NCI-H2171 treated with DMSO at 0.1 percent for 48 hours (cell line): ENCODE results near the gene THAP4.
"Not testable (repeated sequence)": the region's sequence is repeated elsewhere in the genome, so short reads cannot be mapped to it uniquely, and the experiment has no call there.

Experiments
- DNase-seq: peaks from one replicate; lab custom pipeline; 2025; lab: John Stamatoyannopoulos, UW

Gene THAP4

DNA sequence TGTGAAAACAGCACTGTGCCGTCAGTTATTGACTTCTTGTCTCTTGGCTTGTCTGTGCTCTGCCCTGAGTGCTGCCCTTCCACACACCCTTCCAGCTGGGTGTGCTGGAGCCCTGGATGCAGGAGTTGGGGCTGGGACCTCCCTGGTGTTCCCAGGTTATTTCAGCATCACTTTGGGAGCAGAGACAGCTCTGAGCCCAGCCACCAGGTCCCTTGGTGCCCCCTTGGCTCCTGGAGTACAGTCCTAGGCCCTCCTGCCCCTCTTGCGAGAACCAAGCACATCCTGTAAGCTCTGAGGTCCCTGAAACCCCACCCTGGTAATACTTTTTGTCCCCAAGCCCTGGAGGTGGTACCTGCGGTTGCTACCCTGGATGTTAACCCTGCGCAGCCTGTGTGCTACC lies 54.2 kb downstream of the THAP4 start:
- no peak for DNase-seq

DNA sequence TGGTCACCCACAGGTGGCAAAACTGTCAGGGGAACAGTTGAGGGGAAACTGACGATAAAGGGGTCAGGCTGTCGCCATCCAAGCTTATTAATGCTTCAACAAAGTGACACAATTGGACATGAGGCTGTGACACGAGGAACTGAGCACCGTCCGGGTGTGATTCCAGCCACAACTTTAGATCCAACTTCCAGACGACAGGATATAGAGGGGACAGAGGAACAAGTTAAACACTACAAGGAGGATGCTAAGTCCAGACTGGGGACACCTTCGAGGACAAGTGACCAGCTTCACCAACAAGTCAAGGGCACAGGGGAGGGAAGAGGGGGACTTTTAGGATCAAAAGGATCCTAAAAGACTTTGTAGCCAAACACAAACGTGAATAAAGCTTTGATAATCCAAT lies 54.6 kb downstream of the THAP4 start:
- no peak for DNase-seq

DNA sequence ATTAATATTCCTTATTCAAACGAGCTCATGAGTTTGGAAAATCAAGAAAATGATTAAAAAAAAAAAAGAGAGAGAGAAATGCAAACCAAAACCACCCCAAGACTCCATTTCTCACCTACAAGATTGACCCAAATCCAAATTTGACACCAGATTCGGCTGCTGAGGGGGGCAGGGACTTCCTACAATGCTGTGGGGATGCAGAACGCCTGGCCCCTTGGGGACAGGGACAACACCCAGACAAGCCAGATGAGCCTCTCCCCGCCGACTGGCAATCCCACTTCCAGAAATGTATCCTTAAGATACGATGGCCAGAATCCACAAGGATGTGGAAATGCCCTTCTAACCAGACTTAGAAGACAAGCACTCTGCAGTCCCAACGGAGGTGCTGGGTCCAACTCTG lies 57.7 kb downstream of the THAP4 start:
- no peak for DNase-seq

DNA sequence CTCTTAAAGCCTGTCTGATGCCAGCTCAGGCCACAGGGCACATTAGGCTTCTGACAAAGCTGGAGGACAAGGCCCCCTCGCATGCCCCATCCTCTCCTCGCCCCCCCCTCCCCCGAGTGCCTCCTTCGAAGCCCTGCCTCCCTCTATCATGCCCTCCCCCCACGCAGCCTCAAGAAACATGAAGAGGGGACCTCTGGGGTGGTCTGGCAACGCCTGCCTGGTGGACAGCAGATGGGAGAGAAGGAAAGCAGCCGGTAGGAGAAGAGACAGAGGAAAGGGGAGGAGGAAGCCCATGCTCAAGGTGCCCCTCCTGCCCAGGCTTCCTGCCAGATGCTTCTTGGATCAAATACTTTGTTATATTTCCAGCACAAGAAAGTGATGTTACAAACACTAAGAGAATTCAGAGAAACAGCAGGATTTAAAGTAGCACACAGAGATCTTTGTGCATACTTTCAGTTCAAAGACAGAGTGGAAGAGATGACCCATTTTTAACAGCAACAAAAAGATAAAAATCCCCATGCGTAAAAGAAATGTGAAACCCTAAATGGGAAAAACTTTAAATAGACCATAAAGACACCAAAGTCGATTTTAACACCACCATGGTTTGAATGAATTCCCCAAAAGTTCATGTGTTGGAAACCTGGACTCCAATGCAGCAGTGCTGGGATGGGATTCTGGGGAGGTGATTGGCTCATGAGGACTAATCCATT lies 59.4 kb downstream of the THAP4 start:
- no peak for DNase-seq

DNA sequence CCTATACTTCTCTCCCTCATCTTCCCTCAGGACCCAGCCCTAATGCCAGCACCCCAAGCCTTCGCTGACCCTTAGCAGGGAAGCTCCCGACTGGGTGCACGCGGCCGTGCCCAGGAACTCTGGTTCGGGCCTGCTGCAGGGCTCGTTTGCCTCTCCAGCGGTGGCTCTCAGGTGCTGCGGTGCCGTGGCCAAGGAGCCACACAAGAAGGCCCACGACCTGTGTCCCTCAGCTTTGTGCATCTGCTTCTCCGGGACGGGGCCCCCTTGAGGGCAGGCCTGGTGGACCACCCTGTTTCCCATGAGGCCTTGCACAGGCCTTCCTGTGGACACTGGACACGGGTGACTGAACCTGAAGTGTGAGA lies 60.7 kb downstream of the THAP4 start:
- DNase-seq, result no peak

DNA sequence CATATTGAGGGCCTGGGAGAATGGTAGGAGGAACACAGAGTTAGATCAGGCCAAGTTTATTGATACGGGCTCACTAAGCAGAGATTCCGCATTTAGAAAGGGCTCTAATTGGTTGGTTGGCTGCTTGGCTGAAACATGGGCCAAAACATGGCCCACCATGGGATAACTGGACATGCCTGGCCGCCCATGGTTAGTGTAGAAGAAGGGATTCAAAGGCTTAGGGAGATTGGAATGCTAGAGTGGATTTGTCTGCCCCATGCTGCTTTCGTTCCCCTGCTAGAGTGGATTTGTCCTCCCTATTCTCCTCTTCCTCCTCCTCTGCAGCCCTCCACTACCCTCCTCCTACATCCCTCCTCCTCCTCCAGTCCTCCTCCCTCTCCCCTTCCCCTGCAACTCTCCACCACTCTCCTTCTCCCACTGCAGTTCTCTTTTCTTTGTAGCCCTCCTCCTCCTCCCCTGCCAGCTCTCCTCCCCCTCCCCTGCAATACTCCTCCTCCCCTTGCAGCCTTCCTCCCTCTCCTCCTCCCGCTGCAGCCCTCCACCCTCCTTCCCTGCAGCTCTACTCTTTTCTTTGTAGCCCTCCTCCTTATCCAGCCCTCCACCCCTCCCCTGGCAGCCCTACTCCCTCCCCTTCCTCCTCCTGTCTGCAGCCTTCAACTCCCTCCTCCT lies 61.2 kb downstream of the THAP4 start:
- no peak for DNase-seq

DNA sequence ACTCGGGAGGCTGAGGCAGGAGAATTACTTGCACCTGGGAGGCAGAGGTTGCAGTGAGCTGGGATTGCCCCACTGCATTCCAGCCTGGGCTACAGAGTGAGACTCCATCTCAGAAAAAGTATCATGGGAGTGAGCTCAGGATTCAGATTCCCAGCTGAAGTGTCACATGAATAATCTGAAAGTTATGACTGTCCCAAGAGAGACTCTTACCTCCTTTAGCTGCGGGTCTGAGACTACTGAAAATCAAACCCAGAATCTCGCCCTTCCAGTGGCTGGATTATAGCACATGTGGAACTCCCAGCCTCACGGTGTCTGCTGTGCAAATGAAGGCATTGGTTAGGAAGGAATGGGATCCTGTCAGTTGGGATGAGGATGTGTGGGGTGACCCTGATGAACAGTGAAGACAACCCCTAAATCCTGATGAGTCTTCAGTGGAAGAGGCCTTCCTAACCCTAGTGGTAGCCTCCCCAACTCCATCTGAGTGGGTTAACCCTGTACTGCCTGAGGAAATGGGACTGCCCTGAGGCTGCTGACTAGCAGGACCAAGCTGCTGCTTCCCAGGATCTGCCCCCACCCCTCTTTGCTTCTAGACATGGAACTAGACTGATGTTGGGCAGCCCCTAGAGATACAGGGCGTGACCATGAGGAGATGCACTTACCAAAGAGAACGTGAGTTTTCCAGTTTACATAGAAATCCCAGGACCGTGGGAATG lies 61.9 kb downstream of the THAP4 start:
- no peak for DNase-seq

DNA sequence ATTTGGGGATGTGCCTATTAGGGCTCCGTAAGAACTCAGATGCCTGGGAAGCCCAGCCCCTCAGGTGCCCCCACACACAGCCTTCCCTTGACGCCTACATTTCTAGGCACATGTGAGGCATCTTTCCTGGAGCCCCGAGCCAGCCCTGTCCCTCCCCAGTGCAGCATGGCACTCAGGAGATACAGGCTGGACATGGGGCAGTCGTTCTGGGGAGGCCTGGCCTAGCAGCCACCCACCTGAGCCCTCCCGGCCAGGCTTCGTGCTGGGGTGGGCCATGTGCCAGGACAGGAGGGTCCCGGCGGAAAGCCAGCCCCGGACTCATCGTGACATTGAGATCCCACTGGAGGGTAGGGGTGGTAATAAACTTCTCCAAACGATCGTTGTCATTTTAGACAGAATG lies 63.2 kb downstream of the THAP4 start:
- no peak for DNase-seq

DNA sequence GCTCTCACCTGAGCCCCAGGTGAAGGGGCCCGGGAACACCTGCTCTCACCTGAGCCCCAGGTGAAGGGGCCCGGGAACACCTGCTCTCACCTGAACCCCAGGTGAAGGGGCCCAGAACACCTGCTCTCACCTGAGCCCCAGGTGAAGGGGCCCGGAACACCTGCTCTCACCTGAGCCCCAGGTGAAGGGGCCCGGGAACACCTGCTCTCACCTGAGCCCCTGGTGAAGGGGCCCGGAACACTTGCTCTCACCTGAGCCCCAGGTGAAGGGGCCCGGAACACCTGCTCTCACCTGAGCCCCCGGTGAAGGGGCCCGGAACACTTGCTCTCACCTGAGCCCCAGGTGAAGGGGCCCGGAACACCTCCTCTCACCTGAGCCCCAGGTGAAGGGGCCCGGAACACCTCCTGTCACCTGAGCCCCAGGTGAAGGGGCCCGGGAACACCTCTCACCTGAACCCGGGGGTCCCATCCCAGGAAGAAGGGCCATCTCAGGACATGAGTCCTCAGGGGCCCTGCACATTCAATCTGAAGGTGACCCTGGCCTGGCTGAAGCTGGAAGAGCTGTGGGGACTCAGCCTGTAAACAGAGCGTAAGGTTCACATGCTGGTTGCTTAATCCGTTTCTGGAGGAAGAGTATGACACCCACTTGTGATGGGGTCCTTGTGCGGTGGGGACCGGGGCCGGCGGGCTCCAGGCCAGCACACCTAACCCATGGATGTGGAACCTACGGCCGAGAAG lies 63.9 kb downstream of the THAP4 start:
- DNase-seq, result not testable (repeated sequence)

DNA sequence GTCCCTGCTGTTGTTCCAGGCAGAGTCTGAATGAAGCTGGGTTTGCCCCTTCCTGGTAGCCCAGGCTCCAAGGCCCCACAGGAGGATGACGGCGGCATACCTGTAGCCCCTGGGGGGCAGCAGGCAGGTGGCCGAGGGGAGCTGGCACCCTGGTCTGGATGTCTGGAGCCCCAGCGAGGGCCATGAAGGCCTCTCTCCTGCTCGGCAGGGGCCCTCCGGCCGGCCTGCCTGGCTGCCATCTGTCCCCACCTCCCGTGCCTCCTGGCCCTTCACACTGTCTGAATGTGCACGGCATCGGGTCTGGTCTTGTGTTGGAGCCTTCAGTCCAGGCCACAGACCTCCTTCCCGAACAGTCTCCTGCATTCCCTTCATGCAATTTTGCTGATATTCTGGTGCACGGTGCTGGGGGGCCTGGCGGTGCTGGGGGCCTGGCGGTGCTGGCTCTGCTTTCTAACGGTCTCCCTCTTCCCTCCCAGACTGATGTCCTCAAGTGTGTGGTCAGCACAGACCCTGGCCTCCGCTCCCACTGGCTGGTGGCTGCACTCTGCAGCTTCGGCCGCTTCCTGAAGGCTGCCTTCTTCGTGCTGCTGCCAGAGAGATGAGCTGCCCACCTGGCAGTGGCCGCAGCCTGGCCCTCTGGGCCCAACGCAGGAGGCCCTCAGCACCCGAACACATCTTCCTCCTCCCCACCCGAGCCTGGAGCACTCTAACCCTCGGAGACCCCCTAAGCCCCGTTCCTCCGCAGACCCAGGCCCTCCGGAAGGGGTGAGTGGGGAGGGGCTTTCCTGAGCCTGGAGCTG lies 64.9 kb downstream of the THAP4 start:
- no peak for DNase-seq

DNA sequence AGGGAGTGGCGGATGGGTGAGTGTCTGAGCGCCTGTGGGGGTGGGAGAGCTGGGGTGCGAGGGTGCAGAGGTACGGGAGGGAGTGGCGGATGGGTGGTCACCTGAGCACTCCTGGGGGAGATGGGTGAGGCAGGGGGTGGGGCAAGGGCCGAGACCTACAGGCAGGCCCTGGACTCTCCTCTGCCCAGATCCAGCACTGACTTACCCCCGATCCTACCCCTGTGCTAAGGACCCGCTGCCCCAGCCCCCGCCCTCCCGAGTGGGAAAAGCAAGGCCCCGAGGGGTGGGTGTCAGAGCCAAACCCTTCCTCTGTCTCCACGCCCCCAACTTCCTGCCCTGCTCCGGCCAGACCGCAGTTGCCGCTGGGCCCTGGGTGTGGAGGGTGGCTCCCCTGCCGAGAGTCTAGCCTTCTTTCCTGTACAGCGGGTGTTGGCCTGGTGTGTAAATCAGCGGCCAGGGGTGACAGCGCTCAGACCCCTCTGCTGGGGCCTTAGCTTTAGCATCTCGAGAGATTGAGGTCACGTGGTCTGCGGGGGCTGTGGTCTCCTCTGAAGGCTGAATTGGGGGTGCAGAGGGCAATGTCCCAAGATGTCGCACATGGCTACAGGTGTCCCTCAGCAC lies 65.9 kb downstream of the THAP4 start:
- DNase-seq, result no peak

DNA sequence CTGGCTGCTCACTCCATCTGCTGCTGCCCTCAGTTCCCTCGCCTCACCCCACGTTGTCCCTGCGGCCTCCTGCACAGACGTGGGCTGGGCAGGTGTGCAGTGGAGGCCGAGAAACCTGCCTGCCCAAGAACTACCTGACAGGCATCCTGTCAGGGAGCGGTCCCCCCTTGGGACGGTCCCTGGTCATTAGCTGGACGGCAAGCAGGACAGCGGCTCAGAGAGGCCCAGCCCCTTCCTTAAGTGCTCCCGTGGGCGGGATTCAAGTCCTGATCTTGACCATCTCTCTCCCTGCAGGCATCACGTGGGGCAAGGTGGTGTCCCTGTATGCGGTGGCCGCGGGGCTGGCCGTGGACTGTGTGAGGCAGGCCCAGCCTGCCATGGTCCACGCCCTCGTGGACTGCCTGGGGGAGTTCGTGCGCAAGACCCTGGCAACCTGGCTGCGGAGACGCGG lies 67.1 kb downstream of the THAP4 start:
- no peak for DNase-seq

DNA sequence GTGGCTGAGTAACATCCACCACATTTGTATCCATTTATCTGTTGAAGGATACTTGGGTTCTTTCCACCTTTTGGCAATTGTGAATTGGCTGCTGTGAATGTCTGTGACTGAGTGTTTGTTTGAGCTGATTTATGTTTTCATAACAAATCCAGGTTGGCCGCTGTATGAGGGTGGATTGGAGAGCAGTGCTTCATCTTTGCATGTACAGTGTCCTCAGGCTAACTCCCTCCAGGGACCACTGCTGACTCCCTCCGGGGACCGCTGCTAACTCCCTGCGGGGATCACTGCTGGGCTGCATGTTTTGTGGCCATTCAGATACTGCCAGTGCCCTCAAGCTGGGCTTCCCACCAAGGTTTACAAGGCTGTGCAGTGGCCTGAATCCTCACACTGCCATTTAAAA lies 68.2 kb downstream of the THAP4 start:
- no peak for DNase-seq

DNA sequence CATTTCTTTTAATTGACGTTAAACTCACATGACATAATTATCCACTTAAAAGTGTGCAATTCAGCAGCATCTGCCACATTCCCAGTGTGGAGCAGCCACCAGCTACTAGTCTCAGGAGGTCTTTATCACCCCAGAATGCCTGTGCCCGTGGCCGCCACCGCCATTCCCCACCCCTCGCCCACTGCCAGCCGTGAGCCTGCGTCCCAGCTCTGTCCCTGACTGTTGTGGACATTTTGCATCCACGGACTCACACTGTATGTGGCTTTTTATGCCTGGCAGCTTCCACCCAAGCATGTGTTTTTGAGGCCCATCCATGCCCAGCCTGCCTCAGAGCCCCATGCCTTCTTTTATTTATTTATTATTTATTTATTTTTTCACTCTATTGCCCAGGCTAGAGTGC lies 69.2 kb downstream of the THAP4 start:
- no peak for DNase-seq

DNA sequence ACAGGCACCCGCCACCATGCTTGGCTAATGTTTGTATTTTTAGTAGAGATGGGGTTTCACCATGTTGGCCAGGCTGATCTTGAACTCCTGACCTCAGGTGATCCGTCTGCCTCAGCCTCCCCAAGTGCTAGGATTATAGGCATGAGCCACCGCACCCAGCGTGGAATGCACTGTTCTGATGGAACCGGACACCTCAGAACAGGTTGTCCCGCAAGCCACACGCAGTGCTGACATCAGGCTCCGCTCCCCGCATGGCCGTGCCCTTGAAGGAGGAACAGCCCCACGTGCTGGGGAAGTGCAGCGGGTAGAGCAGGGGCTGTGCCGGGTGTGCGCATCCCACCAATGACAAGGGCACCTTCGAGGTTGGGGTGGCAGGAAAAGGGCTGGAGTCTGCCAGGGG lies 69.7 kb downstream of the THAP4 start:
- DNase-seq, result not testable (repeated sequence)

DNA sequence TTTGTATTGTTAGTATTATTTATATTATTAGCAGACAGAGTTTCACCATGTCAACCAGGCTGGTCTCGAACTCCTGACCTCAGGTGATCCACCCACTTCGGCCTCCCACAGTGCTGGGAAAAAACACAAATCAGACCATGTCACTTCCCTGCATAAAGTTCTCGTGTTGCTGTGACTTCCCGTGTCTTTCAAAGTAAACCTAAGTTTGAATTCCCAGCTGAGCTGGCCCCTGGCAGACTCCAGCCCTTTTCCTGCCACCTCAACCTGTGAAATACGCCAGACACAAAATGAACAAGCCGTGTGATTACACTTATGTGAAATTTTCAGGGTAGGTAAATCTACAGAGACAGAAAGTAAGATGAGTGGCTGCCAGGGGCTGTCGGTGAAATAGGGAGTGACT lies 70.5 kb downstream of the THAP4 start:
- no peak for DNase-seq

DNA sequence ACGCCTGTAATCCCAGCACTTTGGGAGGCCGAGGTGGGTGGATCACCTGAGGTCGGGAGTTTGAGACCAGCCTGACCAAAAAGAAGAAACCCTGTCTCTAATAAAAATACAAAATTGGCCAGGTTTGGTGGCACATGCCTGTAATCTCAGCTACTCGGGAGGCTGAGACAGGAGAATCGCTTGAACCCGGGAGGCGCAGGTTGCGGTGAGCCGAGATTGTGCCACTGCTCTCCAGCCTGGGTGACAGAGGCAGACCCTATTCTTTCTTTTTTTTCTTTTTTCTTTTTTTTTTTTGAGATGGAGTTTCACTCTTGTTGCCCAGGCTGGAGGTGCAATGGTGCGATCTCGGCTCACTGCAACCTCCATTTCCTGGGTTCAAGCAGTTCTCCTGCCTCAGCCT lies 70.9 kb downstream of the THAP4 start:
- DNase-seq, result not testable (repeated sequence)

DNA sequence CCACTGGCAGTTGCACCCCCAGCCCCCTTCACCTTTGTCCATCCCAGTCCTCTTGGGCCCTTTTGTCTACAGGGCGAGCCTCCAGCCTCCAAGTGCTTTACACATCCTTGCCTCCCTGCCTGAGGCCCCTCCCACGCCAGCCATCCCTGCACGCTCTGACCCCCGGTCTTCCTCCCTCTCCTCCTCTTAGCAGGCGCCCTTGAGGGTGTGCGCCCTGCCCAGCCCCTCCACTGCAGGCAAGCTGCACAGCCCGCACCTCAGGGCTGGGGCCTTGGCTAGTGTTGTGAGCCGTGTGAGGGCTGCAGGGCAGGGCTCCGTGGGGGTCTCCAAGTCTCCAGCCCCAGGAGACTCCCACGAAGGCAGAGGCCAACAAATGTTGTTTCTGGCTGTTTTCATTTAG lies 71.5 kb downstream of the THAP4 start:
- DNase-seq, result no peak

DNA sequence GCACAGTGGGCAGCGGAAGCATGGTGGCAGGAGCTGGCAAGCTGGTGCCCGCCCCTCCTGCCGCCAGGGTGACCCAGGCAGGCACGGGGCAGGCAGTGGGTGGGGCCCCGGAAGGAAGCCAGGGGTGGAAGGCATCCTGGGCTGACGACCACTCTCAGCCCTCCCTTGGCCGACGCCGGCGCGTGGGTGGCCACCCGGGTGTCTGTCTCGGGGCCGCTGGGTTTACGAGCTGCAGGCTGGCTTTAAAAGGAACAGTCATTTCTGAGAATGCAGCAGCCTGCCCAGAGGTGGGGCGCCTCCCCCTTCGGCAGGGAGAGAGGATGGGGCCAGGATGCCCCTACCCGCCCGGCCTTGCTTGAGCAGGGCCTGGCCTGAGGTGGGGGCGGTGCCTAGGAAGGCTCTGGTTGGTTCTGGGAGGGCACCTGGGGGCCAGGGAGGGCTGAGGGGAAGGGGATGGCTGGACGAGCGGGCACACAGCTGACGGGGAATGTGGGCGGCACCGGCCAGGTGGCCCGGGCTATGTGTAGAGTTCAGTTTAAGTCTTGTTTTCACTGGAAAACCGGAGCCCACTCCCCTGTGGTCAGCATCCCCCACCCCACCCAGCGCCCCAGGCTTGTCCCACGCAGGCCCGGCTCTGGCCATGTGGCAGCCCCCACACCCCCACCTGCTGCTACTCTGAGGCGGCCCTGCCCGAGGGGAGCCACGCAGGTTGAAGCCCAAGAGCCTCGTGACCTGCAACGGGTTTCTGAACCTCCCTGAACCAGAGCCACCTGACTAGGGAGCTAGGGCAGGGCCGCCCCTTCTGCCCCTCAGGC lies 72.2 kb downstream of the THAP4 start:
- no peak for DNase-seq

DNA sequence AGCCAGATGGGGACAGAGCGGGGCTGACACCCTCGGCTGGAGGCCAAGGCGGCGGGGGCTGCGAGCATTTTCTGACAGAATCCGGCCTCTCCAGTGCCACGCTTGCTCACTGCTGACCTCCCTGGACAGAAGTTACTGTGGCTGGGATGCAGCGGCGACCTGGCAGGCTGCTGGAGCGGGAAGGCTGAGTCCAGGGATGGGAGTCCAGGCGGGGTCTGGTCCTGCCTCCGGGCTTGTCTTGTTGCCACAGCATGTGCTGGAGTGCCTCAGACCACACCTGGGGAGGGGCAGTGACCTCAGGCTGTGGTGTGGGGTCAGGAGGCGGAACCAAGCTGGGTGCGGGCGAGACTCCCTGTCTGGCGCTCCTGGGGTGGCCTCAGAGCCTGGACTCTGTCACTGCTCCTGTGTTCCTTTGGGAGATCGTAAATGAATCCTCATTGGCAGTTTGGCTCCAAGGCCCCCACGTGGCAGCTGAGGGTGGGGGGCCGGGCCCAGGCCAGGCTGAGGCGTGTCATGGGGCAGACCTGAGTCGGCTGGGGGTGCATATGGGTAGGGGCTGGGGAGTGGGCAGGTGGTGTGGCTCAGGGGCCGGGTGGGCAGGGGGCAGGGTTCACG lies 72.9 kb downstream of the THAP4 start:
- DNase-seq, result no peak
